Measurements from ENCODE around the gene LGALSL.

DNA sequence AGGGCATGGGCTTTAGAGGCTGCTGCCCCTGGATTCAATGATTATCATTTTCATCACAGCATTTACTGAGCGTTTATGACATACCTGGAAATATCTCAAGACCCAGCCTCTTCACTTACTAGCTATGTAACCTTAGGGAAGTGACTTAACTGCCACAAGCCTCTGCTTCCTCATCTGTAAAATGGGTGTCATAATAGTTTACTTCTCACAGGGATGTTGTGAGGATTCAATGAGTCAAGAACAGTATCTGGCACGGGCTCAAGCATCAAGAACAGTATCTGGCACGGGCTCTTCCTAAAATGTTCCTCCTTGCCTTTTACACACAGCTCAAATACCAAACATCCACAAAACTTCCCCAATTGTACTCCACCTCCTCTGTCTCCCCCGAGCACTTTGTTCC lies 31.4 kb downstream of the LGALSL start:
- no peak for TF ChIP-seq POLR2A (IDR thresholded peaks at IDR 0.05)
- TF ChIP-seq, protein P1, sequence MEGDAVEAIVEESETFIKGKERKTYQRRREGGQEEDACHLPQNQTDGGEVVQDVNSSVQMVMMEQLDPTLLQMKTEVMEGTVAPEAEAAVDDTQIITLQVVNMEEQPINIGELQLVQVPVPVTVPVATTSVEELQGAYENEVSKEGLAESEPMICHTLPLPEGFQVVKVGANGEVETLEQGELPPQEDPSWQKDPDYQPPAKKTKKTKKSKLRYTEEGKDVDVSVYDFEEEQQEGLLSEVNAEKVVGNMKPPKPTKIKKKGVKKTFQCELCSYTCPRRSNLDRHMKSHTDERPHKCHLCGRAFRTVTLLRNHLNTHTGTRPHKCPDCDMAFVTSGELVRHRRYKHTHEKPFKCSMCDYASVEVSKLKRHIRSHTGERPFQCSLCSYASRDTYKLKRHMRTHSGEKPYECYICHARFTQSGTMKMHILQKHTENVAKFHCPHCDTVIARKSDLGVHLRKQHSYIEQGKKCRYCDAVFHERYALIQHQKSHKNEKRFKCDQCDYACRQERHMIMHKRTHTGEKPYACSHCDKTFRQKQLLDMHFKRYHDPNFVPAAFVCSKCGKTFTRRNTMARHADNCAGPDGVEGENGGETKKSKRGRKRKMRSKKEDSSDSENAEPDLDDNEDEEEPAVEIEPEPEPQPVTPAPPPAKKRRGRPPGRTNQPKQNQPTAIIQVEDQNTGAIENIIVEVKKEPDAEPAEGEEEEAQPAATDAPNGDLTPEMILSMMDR (IDR thresholded peaks at IDR 0.05) = no peak
